Fibroblast of peridontal ligament (primary cell): Measurements from ENCODE around the gene HAUS7.

ENCODE experiments used
- DNase-seq: peaks from one replicate; pipeline ENCODE4 v3.0.0-alpha.2; 2010; ENCODE audit errors: extremely low read depth

Gene HAUS7

GRCh38 chrX:153456161-153456560, 14.2 kb downstream of the HAUS7 start:
- DNase-seq, result no peak

GRCh38 chrX:153455571-153455970, 14.8 kb downstream of the HAUS7 start:
- no peak for DNase-seq

GRCh38 chrX:153454901-153455550, 15.3 kb downstream of the HAUS7 start:
- DNase-seq, result no peak

- DNase-seq, result no peak
Observed at GRCh38 chrX:153450949-153451277, 19.5 kb downstream of the HAUS7 start.

GRCh38 chrX:153450114-153450948, 20.0 kb downstream of the HAUS7 start:
- no peak for DNase-seq

- DNase-seq, result no peak
Observed at GRCh38 chrX:153449368-153450113, 20.8 kb downstream of the HAUS7 start.

GRCh38 chrX:153448556-153449367, 21.6 kb downstream of the HAUS7 start:
- DNase-seq, result no peak

- no peak for DNase-seq
Observed at GRCh38 chrX:153447581-153447960, 22.8 kb downstream of the HAUS7 start.

- no peak for DNase-seq
Observed at GRCh38 chrX:153446950-153447580, 23.3 kb downstream of the HAUS7 start.

- DNase-seq, result no peak
Observed at GRCh38 chrX:153446636-153446936, 23.8 kb downstream of the HAUS7 start.

- no peak for DNase-seq
Observed at GRCh38 chrX:153445856-153446635, 24.3 kb downstream of the HAUS7 start, which contains the start of gene TREX2. Gene TREX2 (minus strand): TSS chrX:153446056. CDS start chrX:153445430, 626 bp downstream.

- DNase-seq, result no peak
Observed at GRCh38 chrX:153445106-153445855, 25.1 kb downstream of the HAUS7 start.

GRCh38 chrX:153444333-153445011, 25.9 kb downstream of the HAUS7 start:
- no peak for DNase-seq

- DNase-seq, result no peak
Observed at GRCh38 chrX:153443476-153444332, 26.7 kb downstream of the HAUS7 start.

GRCh38 chrX:153442463-153442862, 27.9 kb downstream of the HAUS7 start:
- DNase-seq, result no peak

- DNase-seq, result no peak
Observed at GRCh38 chrX:153441981-153442380, 28.4 kb downstream of the HAUS7 start.

GRCh38 chrX:153441296-153441695, 29.1 kb downstream of the HAUS7 start:
- no peak for DNase-seq

- no peak for DNase-seq
Observed at GRCh38 chrX:153440556-153441135, 29.7 kb downstream of the HAUS7 start.
